GM12878 (cell line): ENCODE results near the gene TMEM18. TPM values are rescaled to one million over a fixed set of nuclear protein-coding genes. Genes with fewer than 3 reads are reported as not detected.

Experiments used
- ATAC-seq: fragments of 200-7000 bp; cut with Tn5 transposase; 3 replicates; pipeline ENCODE4 v1.9.1; 2020; ENCODE audit warnings: mild to moderate bottlenecking, moderate library complexity
- BruUV-seq: library from RNA; stranded (reverse); fragments of 400-500 nt; replicated peaks from 2 replicates; lab custom pipeline; 2021; lab: Mats Ljungman, UMichigan
- CTCF ChIA-PET: fragments of 300-600 bp; sonication (Branson Sonifier 250); formaldehyde crosslinking; extraction: SDS; loops from one replicate; lab custom pipeline; 2021; ENCODE audit warnings: inconsistent platforms; lab: Yijun Ruan, JAX
- POLR2A ChIA-PET: fragments of 350-600 bp; formaldehyde crosslinking; extraction: SDS; loops from one replicate; lab custom pipeline; 2021; ENCODE audit warnings: inconsistent platforms; lab: Charles Lee
- RAD21 ChIA-PET: fragments of 300-600 bp; sonication (Branson Sonifier 250); formaldehyde crosslinking; loops from one replicate; lab custom pipeline; 2023; ENCODE audit warnings: antibody characterized with exemption; ENCODE audit not compliant: unreplicated experiment; lab: Charles Lee
- SMC1A ChIA-PET: fragments of 300-600 bp; sonication (Branson Sonifier 250); formaldehyde crosslinking; loops from one replicate; lab custom pipeline; 2023; ENCODE audit not compliant: unreplicated experiment, uncharacterized antibody; lab: Charles Lee
- DNase-seq: peaks from one replicate; pipeline ENCODE4 v3.0.0-alpha.2; 2011; ENCODE audit warnings: low read depth, low spot score
- FAIRE-seq: peaks from 3 replicates; lab custom pipeline; 2011; peaks lifted over from hg19 to GRCh38; lab: Jason Lieb, UNC
- H2AFZ ChIP-seq: 2 replicates; pipeline ENCODE4 v1.6.0; 2011; ENCODE audit warnings: low read depth, low read length, control low read depth; ENCODE audit not compliant: control insufficient read depth
- H3K27ac ChIP-seq: 2 replicates; pipeline ENCODE4 v1.5.1; 2011; ENCODE audit warnings: control low read depth; ENCODE audit not compliant: control insufficient read depth, insufficient read depth
- H3K27me3 ChIP-seq, 2 experiments: replicated peaks in 1 of 2; 2 replicates each; pipeline versions ENCODE4 v1.6.0 to v1.6.1; 2011; ENCODE audit warnings: low read length in 1 of 2; ENCODE audit not compliant: control insufficient read depth in 2 of 2, insufficient read depth in 2 of 2
- H3K36me3 ChIP-seq, 2 experiments: 2 replicates each; pipeline ENCODE4 v1.5.1; 2011; ENCODE audit warnings: low read length in 1 of 2; ENCODE audit not compliant: control insufficient read depth in 2 of 2, insufficient read depth in 2 of 2
- H3K4me1 ChIP-seq: 2 replicates; pipeline ENCODE4 v1.6.1; 2011; ENCODE audit warnings: mild to moderate bottlenecking, low read length, moderate library complexity, mixed read lengths; ENCODE audit not compliant: control insufficient read depth, insufficient read depth
- H3K4me2 ChIP-seq: 2 replicates; pipeline ENCODE4 v1.6.0; 2011; ENCODE audit warnings: control low read depth; ENCODE audit not compliant: control insufficient read depth, insufficient read depth
- H3K4me3 ChIP-seq: fragments of 200-600 bp; sonication (generic); 2 replicates; pipeline ENCODE4 v1.5.1; 2016
- H3K79me2 ChIP-seq: 2 replicates; pipeline ENCODE4 v1.6.0; 2011; ENCODE audit warnings: low read length; ENCODE audit not compliant: control insufficient read depth, insufficient read depth
- H3K9ac ChIP-seq: 2 replicates; pipeline ENCODE4 v1.8.0; 2011; ENCODE audit warnings: low read length, control low read depth, mixed read lengths; ENCODE audit not compliant: control insufficient read depth, insufficient read depth
- H3K9me3 ChIP-seq: replicated peaks from 3 replicates; pipeline ENCODE4 v1.5.1; 2011; ENCODE audit warnings: mild to moderate bottlenecking, low read length; ENCODE audit not compliant: control insufficient read depth, insufficient read depth
- H4K20me1 ChIP-seq: 2 replicates; pipeline ENCODE4 v1.6.0; 2011; ENCODE audit not compliant: control insufficient read depth, insufficient read depth
- BCL11A ChIP-seq: IDR thresholded peaks from 2 replicates; pipeline ENCODE4 v1.6.1; 2011; ENCODE audit warnings: low read depth, low read length
- EP300 ChIP-seq, 2 experiments: fragments of 150-350 bp in 1 of 2; IDR thresholded peaks; 2 replicates each; pipeline ENCODE4 v1.6.1; 2011 to 2012; ENCODE audit warnings: low read depth in 2 of 2, low read length in 2 of 2, borderline replicate concordance in 1 of 2, improper control_type of control experiment in 1 of 2, inconsistent platforms in 1 of 2; ENCODE audit not compliant: control insufficient read depth in 1 of 2
- KDM1A ChIP-seq: fragments of 200-600 bp; sonication (generic); IDR thresholded peaks from 2 replicates; pipeline ENCODE4 v1.6.1; 2016; ENCODE audit warnings: borderline replicate concordance
- LARP7 ChIP-seq: fragments of 450-650 bp; IDR thresholded peaks from 2 replicates; pipeline ENCODE4 v1.6.1; 2017; ENCODE audit warnings: mild to moderate bottlenecking
- MXI1 ChIP-seq: fragments of 150-350 bp; IDR thresholded peaks from 2 replicates; pipeline ENCODE4 v1.6.1; 2011; ENCODE audit warnings: low read depth, mild to moderate bottlenecking, inconsistent platforms, low read length, improper control_type of control experiment
- NRF1 ChIP-seq: conservative IDR thresholded peaks from 2 replicates; pipeline ENCODE4 v1.6.1; 2011; ENCODE audit warnings: mild to moderate bottlenecking, low read depth, low read length, improper control_type of control experiment
- POU2F2 ChIP-seq: IDR thresholded peaks from 3 replicates; pipeline ENCODE4 v1.6.1; 2011; ENCODE audit warnings: low read depth, mild to moderate bottlenecking, low read length, borderline replicate concordance
- RB1 ChIP-seq: fragments of 450-650 bp; formaldehyde crosslinking; IDR thresholded peaks from 2 replicates; pipeline ENCODE4 v1.6.1; 2017; ENCODE audit warnings: mild to moderate bottlenecking, borderline replicate concordance
- SMAD1 ChIP-seq: fragments of 450-650 bp; IDR thresholded peaks from 2 replicates; pipeline ENCODE4 v1.6.1; 2018; ENCODE audit warnings: mild to moderate bottlenecking, low read depth; ENCODE audit not compliant: partially characterized antibody
- TCF7 ChIP-seq: IDR thresholded peaks from 2 replicates; pipeline ENCODE4 v1.6.1; 2014; ENCODE audit warnings: antibody characterized with exemption, borderline replicate concordance
- ZNF24 ChIP-seq: fragments of 450-650 bp; IDR thresholded peaks from 2 replicates; pipeline ENCODE4 v1.6.1; 2017; ENCODE audit warnings: antibody characterized with exemption, mild to moderate bottlenecking
- WGBS: methylation state at CpG from one replicate; pipeline ENCODE4 v1.1.6; 2016; ENCODE audit warnings: low lambda C conversion rate; ENCODE audit not compliant: insufficient replicate concordance, insufficient coverage; ENCODE audit errors: missing lambda C conversion rate; 5-methylcytosine and 5-hydroxymethylcytosine counted together
- in situ Hi-C: fragments of 300-500 bp; cut with MboI; formaldehyde crosslinking; loops from 9 replicates; pipeline ENCODE4 v1.14.3; 2018; ENCODE audit warnings: mixed read lengths
- intact Hi-C: fragments of 100-400 bp; cut with micrococcal nuclease; formaldehyde crosslinking; loops from one replicate; pipeline ENCODE4 v1.14.2; 2022; ENCODE audit not compliant: unreplicated experiment
- polyA plus RNA-seq, 11 experiments: library from polyadenylated mRNA; depleted of rRNA in 4 of 11; unstranded in 6 of 11; stranded (reverse) in 5 of 11; fragments of >200 nt; fragmentation: Nextera tagmentation in 4 of 11; fragmentation: Illumina TruSeq in 1 of 11; extraction: Ambion mirVana in 4 of 11; extraction: Trizol in 1 of 11; gene quantifications; 1 replicate in 1 of 11; 2 replicates in 10 of 11; pipeline versions ENCODE4 v1.2.1 to v1.2.3, GENCODE V29; 2011 to 2016; ENCODE audit warnings: inconsistent platforms in 2 of 11, missing spikeins in 2 of 11, low read depth in 1 of 11
- total RNA-seq, 4 experiments: library from RNA; depleted of rRNA in 3 of 4; stranded (reverse); fragments of >200 nt in 3 of 4; fragmentation: Illumina TruSeq in 1 of 4; extraction: Trizol in 1 of 4; gene quantifications; 2 replicates each; pipeline versions ENCODE4 v1.2.1 to v1.2.3, GENCODE V29; 2013 to 2021
- TF ChIP-seq, protein P1 (sequence below): fragments of 450-650 bp; formaldehyde crosslinking; IDR thresholded peaks from 2 replicates; pipeline ENCODE4 v1.4.0; 2022; ENCODE audit warnings: mild to moderate bottlenecking, moderate library complexity
- TF ChIP-seq, protein P2 (sequence below): fragments of 450-650 bp; IDR thresholded peaks from 2 replicates; pipeline ENCODE4 v1.6.1; 2017; ENCODE audit warnings: antibody characterized with exemption, mild to moderate bottlenecking, moderate library complexity

TMEM18 gene
- total and polyA plus RNA-seq, 10 of the 15 experiments (the other 5 are each of a cell fraction or from before 2014, with no cell fraction given): 11.2 to 56.3 (median 26.0) TPM

DNA sequence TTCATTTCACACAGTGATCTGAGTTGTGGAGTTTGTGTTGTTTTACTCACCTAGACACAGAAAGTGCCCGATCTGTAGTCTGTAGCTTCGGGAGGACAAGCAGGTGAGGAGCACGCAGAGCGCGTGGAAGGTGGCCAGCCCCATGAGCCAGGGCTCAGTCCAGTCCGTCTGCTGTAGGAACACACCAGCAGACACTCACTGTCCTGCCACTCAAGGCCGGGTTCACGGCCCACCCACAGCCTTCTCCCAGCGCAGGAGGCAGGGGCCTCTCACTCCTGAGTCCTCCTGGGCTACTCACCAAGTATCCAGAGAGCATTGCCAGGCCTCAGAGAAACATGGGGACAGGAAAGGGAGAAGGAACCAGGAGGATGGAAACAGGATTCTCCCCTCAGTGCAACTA is 1.7 kb downstream of the TMEM18 start (continued):
- TF ChIP-seq, protein P1, sequence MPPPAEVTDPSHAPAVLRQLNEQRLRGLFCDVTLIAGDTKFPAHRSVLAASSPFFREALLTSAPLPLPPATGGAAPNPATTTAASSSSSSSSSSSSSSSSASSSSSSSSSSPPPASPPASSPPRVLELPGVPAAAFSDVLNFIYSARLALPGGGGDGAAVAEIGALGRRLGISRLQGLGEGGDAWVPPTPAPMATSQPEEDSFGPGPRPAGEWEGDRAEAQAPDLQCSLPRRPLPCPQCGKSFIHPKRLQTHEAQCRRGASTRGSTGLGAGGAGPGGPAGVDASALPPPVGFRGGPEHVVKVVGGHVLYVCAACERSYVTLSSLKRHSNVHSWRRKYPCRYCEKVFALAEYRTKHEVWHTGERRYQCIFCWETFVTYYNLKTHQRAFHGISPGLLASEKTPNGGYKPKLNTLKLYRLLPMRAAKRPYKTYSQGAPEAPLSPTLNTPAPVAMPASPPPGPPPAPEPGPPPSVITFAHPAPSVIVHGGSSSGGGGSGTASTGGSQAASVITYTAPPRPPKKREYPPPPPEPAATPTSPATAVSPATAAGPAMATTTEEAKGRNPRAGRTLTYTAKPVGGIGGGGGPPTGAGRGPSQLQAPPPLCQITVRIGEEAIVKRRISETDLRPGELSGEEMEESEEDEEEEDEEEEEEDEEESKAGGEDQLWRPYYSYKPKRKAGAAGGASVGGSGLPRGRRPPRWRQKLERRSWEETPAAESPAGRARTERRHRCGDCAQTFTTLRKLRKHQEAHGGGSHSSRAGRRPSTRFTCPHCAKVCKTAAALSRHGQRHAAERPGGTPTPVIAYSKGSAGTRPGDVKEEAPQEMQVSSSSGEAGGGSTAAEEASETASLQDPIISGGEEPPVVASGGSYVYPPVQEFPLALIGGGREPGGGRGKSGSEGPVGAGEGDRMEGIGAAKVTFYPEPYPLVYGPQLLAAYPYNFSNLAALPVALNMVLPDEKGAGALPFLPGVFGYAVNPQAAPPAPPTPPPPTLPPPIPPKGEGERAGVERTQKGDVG: no peak
- no peak for TF ChIP-seq NRF1

DNA sequence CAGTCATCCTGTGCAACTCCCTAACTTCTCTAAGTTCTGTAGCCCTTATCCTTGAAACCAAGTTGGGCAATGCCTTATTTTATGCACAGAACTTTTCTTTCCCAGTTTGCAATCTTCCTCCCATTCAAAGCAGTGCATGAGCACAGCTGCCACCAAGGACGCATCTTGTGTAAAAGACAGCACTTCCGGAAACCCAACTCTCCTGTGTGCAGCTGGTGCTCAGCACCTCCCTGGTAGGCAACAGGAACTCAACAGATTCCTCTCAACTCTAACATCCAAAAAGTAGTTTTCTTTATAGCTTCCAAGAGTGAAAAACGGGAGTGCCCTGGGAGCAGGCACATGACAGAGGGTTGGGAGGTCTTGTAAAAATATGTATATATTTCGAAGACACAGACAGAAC is 2.2 kb downstream of the TMEM18 start:
- Histone ChIP-seq H3K9me3 (no peaks in the 10 kb centered on the region; the same call in 2 of the 3 replicates), H3K36me3 (peaks cover 9 to 14% of the 10 kb centered on the region in 2 experiments; a peak in 3 of 4 replicates), H3K79me2 (peaks cover 24% of the 10 kb centered on the region), H3K4me2 (peak overlapping the region; percentile 95), H3K4me1 (peaks cover 10% of the 10 kb centered on the region), H2AFZ (no peak overlapping the region), H3K27ac (no peak overlapping the region), H3K4me3 (peak overlapping the region; percentile 81; the same call in 1 of the 2 replicates), H3K27me3 (no peaks in the 10 kb centered on the region), H3K9ac (no peak overlapping the region), H4K20me1 (0 out of 2 replicates have a peak, but pooled peaks cover 6% of the 10 kb centered on the region)
- FAIRE-seq (no peak), DNase-seq (no peak), ATAC-seq (no peak)
- ChIA-PET POLR2A (no interaction called here), CTCF (no interaction called here), RAD21 (no interaction called here), SMC1A (interaction anchor here (0.9 kb wide), 1 partner anchor 21 kb away, joined by 4 read pairs; no protein-coding TSS in a partner anchor)
- in situ Hi-C loops (loop anchor here (5.0 kb wide), 1 partner anchor 408 kb away; no protein-coding TSS in a partner anchor), intact Hi-C loops (no loop called here)
- 42% methylated on average over 4 of the region's 4 CpGs for WGBS
- no TSS peak for BruUV-seq
- TF ChIP-seq, protein P2, sequence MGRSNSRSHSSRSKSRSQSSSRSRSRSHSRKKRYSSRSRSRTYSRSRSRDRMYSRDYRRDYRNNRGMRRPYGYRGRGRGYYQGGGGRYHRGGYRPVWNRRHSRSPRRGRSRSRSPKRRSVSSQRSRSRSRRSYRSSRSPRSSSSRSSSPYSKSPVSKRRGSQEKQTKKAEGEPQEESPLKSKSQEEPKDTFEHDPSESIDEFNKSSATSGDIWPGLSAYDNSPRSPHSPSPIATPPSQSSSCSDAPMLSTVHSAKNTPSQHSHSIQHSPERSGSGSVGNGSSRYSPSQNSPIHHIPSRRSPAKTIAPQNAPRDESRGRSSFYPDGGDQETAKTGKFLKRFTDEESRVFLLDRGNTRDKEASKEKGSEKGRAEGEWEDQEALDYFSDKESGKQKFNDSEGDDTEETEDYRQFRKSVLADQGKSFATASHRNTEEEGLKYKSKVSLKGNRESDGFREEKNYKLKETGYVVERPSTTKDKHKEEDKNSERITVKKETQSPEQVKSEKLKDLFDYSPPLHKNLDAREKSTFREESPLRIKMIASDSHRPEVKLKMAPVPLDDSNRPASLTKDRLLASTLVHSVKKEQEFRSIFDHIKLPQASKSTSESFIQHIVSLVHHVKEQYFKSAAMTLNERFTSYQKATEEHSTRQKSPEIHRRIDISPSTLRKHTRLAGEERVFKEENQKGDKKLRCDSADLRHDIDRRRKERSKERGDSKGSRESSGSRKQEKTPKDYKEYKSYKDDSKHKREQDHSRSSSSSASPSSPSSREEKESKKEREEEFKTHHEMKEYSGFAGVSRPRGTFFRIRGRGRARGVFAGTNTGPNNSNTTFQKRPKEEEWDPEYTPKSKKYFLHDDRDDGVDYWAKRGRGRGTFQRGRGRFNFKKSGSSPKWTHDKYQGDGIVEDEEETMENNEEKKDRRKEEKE: no peak
- TF ChIP-seq TCF7: no peak
- no peak for TF ChIP-seq KDM1A
- TF ChIP-seq MXI1: no peak
- no peak for TF ChIP-seq SMAD1
- TF ChIP-seq LARP7: no peak
- no peak for TF ChIP-seq ZNF24
- no peak for TF ChIP-seq POU2F2
- no peak for TF ChIP-seq RB1
- no peak for TF ChIP-seq BCL11A
- TF ChIP-seq EP300 (IDR thresholded peaks at IDR 0.05; ENCODE audit: borderline replicate concordance in 1 of 2, control insufficient read depth in 1 of 2, low read depth in 2 of 2, low read length in 2 of 2): no peak
